KMS-11 (cell line): Measurements from ENCODE around the gene KIF17.

Experiments
- H2AFZ ChIP-seq: fragments of 200-600 bp; sonication (generic); 2 replicates; pipeline ENCODE4 v1.6.1; 2016; ENCODE audit warnings: antibody characterized with exemption, mixed run types, low read depth
- H3K27ac ChIP-seq: fragments of 200-600 bp; sonication (generic); 2 replicates; pipeline ENCODE4 v1.6.1; 2016; ENCODE audit warnings: mild to moderate bottlenecking, mixed run types
- H3K27me3 ChIP-seq: fragments of 200-600 bp; sonication (generic); 2 replicates; pipeline ENCODE4 v1.6.1; 2017; ENCODE audit warnings: mild to moderate bottlenecking, low read depth, mixed run types, moderate library complexity; ENCODE audit not compliant: insufficient read depth
- H3K36me3 ChIP-seq: fragments of 200-600 bp; sonication (generic); 2 replicates; pipeline ENCODE4 v1.6.1; 2017; ENCODE audit warnings: mild to moderate bottlenecking, mixed run types; ENCODE audit not compliant: insufficient read depth
- H3K4me1 ChIP-seq: fragments of 200-600 bp; sonication (generic); 2 replicates; pipeline ENCODE4 v1.6.1; 2016; ENCODE audit warnings: mild to moderate bottlenecking, low read depth, mixed run types; ENCODE audit not compliant: poor library complexity, severe bottlenecking
- H3K4me2 ChIP-seq: fragments of 200-600 bp; sonication (generic); 2 replicates; pipeline ENCODE4 v1.7.0; 2016; ENCODE audit warnings: mild to moderate bottlenecking, mixed run types
- H3K4me3 ChIP-seq: fragments of 200-600 bp; sonication (generic); IDR thresholded peaks from 2 replicates; pipeline ENCODE4 v1.6.1; 2017; ENCODE audit warnings: low read depth, low read length, mixed read lengths; ENCODE audit not compliant: insufficient read depth
- H3K79me2 ChIP-seq: fragments of 200-600 bp; sonication (generic); 2 replicates; pipeline ENCODE4 v1.6.1; 2016; ENCODE audit warnings: low read depth, mixed run types; ENCODE audit not compliant: insufficient read depth
- H3K9ac ChIP-seq: fragments of 200-600 bp; sonication (generic); 2 replicates; pipeline ENCODE4 v1.6.1; 2016; ENCODE audit warnings: mild to moderate bottlenecking, mixed run types
- H4K20me1 ChIP-seq: fragments of 200-600 bp; sonication (generic); 2 replicates; pipeline ENCODE4 v1.6.1; 2016; ENCODE audit warnings: mild to moderate bottlenecking, mixed run types; ENCODE audit not compliant: insufficient read depth
- TF ChIP-seq, protein P1 (sequence below): fragments of 200-600 bp; sonication (generic); conservative IDR thresholded peaks from 2 replicates; pipeline ENCODE4 v1.6.1; 2017; ENCODE audit warnings: low read depth, mild to moderate bottlenecking, antibody characterized with exemption, low read length, moderate library complexity, mixed read lengths

KIF17 gene

DNA sequence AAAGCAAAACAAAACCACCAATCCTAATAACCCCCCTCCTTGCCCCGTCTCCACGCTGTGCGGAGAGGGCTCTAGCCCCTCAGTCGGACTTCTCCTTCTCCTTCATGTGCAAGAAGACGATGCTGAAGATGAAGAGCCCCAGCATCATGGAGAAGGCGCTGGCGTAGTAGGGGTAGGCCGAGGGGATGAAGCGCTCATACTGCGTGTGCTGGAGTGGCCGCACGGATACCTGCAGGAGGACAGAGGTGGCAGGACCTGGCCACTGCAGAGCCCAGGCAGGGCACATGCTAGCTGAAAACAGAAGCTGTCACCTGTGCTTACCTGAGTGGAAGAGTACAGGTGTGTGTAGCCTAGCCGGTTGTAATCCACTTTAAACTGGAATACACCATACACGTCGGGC lies 65.5 kb downstream of the KIF17 start:
- Histone ChIP-seq H3K36me3 (no peaks in the 10 kb centered on the region), H4K20me1 (no peaks in the 10 kb centered on the region), H3K27ac (no peak overlapping the region), H3K4me2 (no peak overlapping the region), H3K4me3 (no peak overlapping the region), H3K27me3 (no peaks in the 10 kb centered on the region), H3K79me2 (no peaks in the 10 kb centered on the region), H2AFZ (no peak overlapping the region), H3K9ac (no peak overlapping the region), H3K4me1 (no peaks in the 10 kb centered on the region)
- TF ChIP-seq, protein P1, sequence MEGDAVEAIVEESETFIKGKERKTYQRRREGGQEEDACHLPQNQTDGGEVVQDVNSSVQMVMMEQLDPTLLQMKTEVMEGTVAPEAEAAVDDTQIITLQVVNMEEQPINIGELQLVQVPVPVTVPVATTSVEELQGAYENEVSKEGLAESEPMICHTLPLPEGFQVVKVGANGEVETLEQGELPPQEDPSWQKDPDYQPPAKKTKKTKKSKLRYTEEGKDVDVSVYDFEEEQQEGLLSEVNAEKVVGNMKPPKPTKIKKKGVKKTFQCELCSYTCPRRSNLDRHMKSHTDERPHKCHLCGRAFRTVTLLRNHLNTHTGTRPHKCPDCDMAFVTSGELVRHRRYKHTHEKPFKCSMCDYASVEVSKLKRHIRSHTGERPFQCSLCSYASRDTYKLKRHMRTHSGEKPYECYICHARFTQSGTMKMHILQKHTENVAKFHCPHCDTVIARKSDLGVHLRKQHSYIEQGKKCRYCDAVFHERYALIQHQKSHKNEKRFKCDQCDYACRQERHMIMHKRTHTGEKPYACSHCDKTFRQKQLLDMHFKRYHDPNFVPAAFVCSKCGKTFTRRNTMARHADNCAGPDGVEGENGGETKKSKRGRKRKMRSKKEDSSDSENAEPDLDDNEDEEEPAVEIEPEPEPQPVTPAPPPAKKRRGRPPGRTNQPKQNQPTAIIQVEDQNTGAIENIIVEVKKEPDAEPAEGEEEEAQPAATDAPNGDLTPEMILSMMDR, result no peak

DNA sequence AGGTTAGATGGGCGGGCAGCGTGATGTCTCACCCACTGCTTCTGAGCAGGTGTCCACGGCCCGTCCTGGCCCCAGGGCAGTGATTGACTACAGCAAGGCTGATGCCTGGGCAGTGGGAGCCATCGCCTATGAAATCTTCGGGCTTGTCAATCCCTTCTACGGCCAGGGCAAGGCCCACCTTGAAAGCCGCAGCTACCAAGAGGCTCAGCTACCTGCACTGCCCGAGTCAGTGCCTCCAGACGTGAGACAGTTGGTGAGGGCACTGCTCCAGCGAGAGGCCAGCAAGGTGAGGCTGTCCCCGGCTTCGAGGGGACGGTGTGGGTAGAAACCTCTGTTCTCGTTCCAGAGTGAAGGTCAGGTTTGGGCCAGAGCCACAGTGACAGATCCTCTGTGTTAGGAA lies 68.9 kb downstream of the KIF17 start:
- TF ChIP-seq, protein P1, result no peak
- Histone ChIP-seq H2AFZ (no peak overlapping the region), H3K36me3 (no peaks in the 10 kb centered on the region), H4K20me1 (no peaks in the 10 kb centered on the region), H3K4me1 (no peaks in the 10 kb centered on the region), H3K79me2 (no peaks in the 10 kb centered on the region), H3K4me3 (no peak overlapping the region), H3K27ac (no peak overlapping the region), H3K27me3 (no peaks in the 10 kb centered on the region), H3K4me2 (no peak overlapping the region), H3K9ac (no peak overlapping the region)

DNA sequence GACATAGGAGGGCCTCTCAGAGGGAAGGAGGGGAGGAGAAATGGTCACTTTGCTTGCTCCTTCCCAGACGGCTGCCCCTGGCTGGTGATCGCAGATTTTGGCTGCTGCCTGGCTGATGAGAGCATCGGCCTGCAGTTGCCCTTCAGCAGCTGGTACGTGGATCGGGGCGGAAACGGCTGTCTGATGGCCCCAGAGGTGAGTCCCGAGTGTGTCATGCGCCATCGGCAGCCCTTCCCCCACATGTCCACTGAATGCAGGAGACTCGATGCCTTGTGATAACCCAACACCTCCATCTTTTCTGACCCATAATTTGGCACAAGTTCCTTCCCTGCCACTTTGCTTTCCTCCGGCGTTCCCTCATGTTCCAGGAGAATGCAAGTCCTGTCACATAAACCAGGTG lies 69.4 kb downstream of the KIF17 start:
- no peaks in the 10 kb centered on the region for H3K4me1 ChIP-seq
- no peak overlapping the region for H2AFZ ChIP-seq

DNA sequence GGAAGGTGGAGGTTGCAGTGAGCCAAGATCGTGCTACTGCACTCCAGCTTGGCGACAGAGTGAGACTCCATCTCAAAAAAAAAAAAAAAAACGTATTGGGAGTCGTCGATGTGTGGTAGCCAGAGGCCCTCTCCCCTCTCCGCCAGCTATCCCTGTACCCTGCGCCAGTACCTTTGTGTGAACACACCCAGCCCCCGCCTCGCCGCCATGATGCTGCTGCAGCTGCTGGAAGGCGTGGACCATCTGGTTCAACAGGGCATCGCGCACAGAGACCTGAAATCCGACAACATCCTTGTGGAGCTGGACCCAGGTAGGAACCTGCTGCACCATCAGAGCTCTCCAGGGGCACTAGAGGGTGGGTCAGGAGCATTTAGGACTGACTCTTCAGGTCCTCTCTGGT lies 72.4 kb downstream of the KIF17 start:
- no peak overlapping the region for H3K4me2 ChIP-seq
- no peak overlapping the region for H3K27ac ChIP-seq
- no peaks in the 10 kb centered on the region for H3K79me2 ChIP-seq
- TF ChIP-seq, protein P1, result no peak
- no peak overlapping the region for H3K9ac ChIP-seq
- H3K4me1 ChIP-seq, result no peaks in the 10 kb centered on the region
- H2AFZ ChIP-seq, result no peak overlapping the region
- H3K27me3 ChIP-seq, result no peaks in the 10 kb centered on the region
- no peaks in the 10 kb centered on the region for H3K36me3 ChIP-seq
- no peak overlapping the region for H3K4me3 ChIP-seq
- H4K20me1 ChIP-seq, result no peaks in the 10 kb centered on the region

More for the DNA sequence above, 69.4 kb downstream of the KIF17 start:
- Histone ChIP-seq H3K4me2 (no peak overlapping the region), H4K20me1 (no peaks in the 10 kb centered on the region), H3K9ac (no peak overlapping the region), H3K27ac (no peak overlapping the region), H3K79me2 (no peaks in the 10 kb centered on the region), H3K36me3 (no peaks in the 10 kb centered on the region), H3K4me3 (no peak overlapping the region), H3K27me3 (no peaks in the 10 kb centered on the region)
- TF ChIP-seq, protein P1, result no peak
